Activated CD4-positive, alpha-beta T cell treated with anti-CD3 and anti-CD28 coated beads, Interleukin-2, amount 10 ng/mL, durations not matched to agents 24 days and 14 days (primary cell): ENCODE data around the gene MTA1. TPM values are rescaled to one million over a fixed set of nuclear protein-coding genes. Genes with fewer than 3 reads are reported as not detected.

Source experiments
- DNase-seq: peaks from one replicate; pipeline ENCODE4 v3.0.0; 2022
- H3K27ac Mint-ChIP-seq: one replicate; pipeline ENCODE4 v1.8.0; 2022; ENCODE audit warnings: mild to moderate bottlenecking, mixed read lengths
- H3K27me3 Mint-ChIP-seq: one replicate; pipeline ENCODE4 v1.8.0; 2022; ENCODE audit warnings: mixed read lengths
- H3K36me3 Mint-ChIP-seq: one replicate; pipeline ENCODE4 v1.8.0; 2022; ENCODE audit warnings: low read depth, mild to moderate bottlenecking, mixed read lengths
- H3K4me1 Mint-ChIP-seq: one replicate; pipeline ENCODE4 v1.8.0; 2021; ENCODE audit warnings: mixed read lengths
- H3K4me3 Mint-ChIP-seq: one replicate; pipeline ENCODE4 v1.8.0; 2022; ENCODE audit warnings: mild to moderate bottlenecking, moderate library complexity, mixed read lengths
- H3K9me3 Mint-ChIP-seq: one replicate; pipeline ENCODE4 v1.8.0; 2021; ENCODE audit warnings: mixed read lengths
- intact Hi-C: fragments of 100-400 bp; cut with micrococcal nuclease; formaldehyde crosslinking; loops from one replicate; pipeline ENCODE4 v1.15.1; 2023
- total RNA-seq: library from RNA; stranded (reverse); gene quantifications from 2 replicates; pipeline ENCODE4 v1.2.3, GENCODE V29; 2022

MTA1 gene
- total RNA-seq, 1 donor from 2014 or later, result 187 TPM

- Mint-ChIP-seq H3K4me3 (no peak overlapping the region), H3K4me1 (peaks cover 12% of the 10 kb centered on the region), H3K27ac (no peak overlapping the region), H3K36me3 (peaks cover 19% of the 10 kb centered on the region), H3K27me3 (peaks cover 29% of the 10 kb centered on the region), H3K9me3 (no peaks in the 10 kb centered on the region)
- DNase-seq, result no peak
- intact Hi-C loops, result no loop called here
These were observed 10.3 kb upstream of the MTA1 start for GRCh38 chr14:105409364-105409763.

DNA sequence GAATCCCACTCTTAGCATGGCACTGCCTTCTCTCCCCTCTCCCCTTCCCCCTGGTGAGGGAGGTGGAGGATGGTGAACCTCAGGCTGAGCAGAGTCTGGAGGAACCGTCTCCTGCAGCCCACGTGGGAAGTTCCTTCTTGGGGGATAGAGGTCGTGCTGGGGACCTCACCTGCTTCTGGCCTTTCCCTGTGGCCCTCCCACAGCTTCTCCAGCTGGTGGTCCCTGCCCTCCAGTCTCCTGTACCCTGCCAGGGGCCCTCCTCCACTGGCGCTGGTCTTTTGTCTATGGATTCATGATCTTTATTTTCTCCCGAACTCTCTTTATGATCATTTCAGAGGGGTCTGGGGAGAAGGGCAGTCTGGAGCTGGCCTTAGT is 9.0 kb upstream of the MTA1 start:
- DNase-seq, result no peak
- Mint-ChIP-seq H3K4me3 (no peak overlapping the region), H3K27ac (no peak overlapping the region), H3K36me3 (peaks cover 9% of the 10 kb centered on the region), H3K27me3 (peaks cover 29% of the 10 kb centered on the region), H3K9me3 (no peaks in the 10 kb centered on the region), H3K4me1 (peaks cover 4% of the 10 kb centered on the region)
- intact Hi-C loops, result loop anchor here (2.0 kb wide), 1 partner anchor 72 kb away; no protein-coding TSS in a partner anchor

DNA sequence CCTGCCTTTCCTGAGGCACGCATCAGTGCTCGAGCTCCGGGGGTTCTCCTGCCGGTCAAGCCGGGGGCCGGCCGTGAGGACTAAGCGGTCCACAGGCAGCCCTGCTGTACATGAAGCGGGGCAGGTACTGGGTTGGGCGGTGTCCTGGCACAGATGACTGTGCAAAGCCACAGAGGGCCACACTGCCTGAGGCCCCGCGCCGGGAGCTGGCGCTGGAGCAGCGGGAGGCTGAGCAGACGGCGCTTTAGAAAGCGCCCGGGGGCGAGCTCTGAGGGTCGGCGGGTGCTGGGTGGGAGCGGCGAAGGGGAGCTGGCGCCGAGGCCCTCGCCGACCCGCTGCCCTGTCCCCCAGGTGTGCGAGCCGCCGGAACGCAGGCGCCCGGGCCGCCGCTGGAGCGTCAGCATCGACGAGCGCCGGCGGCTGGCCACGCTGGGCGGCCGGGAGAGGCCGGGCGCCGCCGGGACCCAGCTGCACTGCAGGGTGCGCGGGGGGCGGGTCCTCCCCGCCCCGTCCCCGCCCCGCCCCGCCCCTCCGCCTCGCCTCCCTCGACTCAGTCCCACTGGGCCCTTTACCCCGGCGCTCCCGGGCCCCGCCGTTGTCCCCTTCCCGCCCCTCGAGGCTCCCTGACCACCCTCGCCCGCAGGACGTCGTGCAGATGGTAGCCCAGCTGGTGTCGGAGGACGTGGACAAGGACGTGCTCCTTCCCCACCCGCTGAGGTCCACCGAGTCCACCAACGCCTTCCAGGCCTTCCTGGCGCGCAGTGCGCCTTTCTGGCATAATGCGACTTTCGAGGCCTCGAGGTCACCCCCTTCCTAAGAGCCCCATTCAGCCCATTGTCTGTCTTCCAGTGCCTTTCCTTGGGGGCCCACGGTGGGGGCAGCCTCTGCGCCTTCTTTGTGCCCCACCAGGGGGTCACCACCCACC is 8.3 kb upstream of the MTA1 start:
- intact Hi-C loops, result loop anchor here (2.0 kb wide), 1 partner anchor 72 kb away; no protein-coding TSS in a partner anchor
- H3K4me1 Mint-ChIP-seq, result peaks cover 4% of the 10 kb centered on the region
- peaks cover 6% of the 10 kb centered on the region for H3K36me3 Mint-ChIP-seq
- H3K4me3 Mint-ChIP-seq, result peak overlapping the region; percentile 51
- H3K27me3 Mint-ChIP-seq, result peaks cover 29% of the 10 kb centered on the region
- H3K9me3 Mint-ChIP-seq, result no peaks in the 10 kb centered on the region
- DNase-seq, result peak; percentile 76
- H3K27ac Mint-ChIP-seq, result no peak overlapping the region

- peak; percentile 55 for DNase-seq
- intact Hi-C loops, result loop anchor here (2.0 kb wide), 1 partner anchor 71 kb away; no protein-coding TSS in a partner anchor
- no peaks in the 10 kb centered on the region for H3K9me3 Mint-ChIP-seq
- no peak overlapping the region for H3K4me3 Mint-ChIP-seq
- H3K4me1 Mint-ChIP-seq, result peaks cover 4% of the 10 kb centered on the region
- no peak overlapping the region for H3K27ac Mint-ChIP-seq
- peaks cover 29% of the 10 kb centered on the region for H3K27me3 Mint-ChIP-seq
- peaks cover 4% of the 10 kb centered on the region for H3K36me3 Mint-ChIP-seq
These were observed 7.4 kb upstream of the MTA1 start for GRCh38 chr14:105411985-105412770.

- intact Hi-C loops, result no loop called here
- DNase-seq, result no peak
These were observed 6.7 kb upstream of the MTA1 start for GRCh38 chr14:105412771-105413543.

DNA sequence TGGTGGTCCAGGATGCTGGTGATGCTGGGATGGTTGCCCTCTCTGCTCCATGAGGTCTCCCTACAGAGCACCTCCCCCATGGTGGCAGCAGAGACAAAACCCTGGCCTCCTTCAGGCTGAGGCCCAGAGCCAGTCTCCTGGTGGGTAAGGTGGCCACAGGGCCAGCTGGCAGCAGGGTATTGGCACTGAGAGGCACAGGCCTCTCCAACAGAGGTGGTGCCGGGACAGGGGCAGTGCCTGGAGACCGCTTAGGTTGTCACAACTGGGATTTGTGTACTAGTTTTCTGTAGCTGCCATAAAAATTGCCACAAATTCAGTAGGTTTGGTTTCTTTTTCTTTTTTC is 6.1 kb upstream of the MTA1 start:
- H3K27me3 Mint-ChIP-seq, result peaks cover 29% of the 10 kb centered on the region
- no peak overlapping the region for H3K4me3 Mint-ChIP-seq
- no peaks in the 10 kb centered on the region for H3K9me3 Mint-ChIP-seq
- peaks cover 3% of the 10 kb centered on the region for H3K36me3 Mint-ChIP-seq
- H3K27ac Mint-ChIP-seq, result no peak overlapping the region
- DNase-seq, result no peak
- intact Hi-C loops, result no loop called here
- H3K4me1 Mint-ChIP-seq, result peaks cover 6% of the 10 kb centered on the region

More at GRCh38 chr14:105412771-105413543, 6.7 kb upstream of the MTA1 start:
- Mint-ChIP-seq H3K4me1 (peaks cover 4% of the 10 kb centered on the region), H3K36me3 (peaks cover 3% of the 10 kb centered on the region), H3K4me3 (peak overlapping the region; percentile 23), H3K27me3 (peaks cover 29% of the 10 kb centered on the region), H3K9me3 (no peaks in the 10 kb centered on the region), H3K27ac (no peak overlapping the region)

DNA sequence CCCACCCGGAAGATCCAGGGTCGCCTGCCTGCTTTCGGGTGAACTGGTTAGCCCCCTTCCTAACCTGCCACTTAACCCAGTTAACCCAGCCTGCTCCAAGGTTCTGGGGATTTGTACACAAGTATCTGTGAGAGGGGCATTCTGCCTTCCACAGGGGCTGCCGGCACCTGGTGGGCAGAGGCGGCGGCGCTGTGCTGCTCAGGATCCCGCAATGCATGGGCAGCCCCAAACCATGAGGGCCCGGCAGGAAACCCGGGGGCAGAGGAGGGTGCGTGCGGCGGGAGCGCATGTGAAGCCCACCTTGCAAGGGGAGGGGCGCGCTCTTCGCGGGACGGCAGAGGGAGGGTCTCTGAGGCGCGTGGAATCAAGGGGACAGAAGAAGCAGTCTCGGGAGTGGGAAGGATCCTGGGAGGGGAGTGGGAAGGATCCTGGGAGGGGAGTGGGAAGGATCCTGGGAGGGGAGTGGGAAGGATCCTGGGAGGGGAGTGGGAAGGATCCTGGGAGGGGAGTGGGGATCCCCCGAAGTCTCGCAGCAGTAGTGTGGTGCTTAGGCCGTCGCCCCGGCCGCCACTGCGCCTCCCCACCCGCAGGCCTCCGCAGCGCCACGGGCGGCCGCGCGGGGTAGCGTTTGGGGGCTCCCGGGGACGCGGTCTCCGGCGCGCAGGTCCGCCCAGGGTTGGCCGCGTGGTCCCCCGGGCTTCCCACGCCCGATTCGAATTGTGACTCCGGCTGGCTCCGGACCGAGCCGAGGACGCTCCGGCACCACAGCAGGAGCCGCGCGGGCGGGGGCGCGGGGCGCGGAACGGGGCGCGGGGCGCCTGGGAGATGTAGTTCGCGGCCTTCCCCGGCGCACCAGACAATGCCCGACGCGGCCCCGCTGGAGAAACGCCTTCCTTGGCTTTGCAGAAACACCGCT is 4.9 kb upstream of the MTA1 start:
- peaks cover 22% of the 10 kb centered on the region for H3K27me3 Mint-ChIP-seq
- H3K4me1 Mint-ChIP-seq, result peaks cover 10% of the 10 kb centered on the region
- peak; percentile 91 for DNase-seq

DNA sequence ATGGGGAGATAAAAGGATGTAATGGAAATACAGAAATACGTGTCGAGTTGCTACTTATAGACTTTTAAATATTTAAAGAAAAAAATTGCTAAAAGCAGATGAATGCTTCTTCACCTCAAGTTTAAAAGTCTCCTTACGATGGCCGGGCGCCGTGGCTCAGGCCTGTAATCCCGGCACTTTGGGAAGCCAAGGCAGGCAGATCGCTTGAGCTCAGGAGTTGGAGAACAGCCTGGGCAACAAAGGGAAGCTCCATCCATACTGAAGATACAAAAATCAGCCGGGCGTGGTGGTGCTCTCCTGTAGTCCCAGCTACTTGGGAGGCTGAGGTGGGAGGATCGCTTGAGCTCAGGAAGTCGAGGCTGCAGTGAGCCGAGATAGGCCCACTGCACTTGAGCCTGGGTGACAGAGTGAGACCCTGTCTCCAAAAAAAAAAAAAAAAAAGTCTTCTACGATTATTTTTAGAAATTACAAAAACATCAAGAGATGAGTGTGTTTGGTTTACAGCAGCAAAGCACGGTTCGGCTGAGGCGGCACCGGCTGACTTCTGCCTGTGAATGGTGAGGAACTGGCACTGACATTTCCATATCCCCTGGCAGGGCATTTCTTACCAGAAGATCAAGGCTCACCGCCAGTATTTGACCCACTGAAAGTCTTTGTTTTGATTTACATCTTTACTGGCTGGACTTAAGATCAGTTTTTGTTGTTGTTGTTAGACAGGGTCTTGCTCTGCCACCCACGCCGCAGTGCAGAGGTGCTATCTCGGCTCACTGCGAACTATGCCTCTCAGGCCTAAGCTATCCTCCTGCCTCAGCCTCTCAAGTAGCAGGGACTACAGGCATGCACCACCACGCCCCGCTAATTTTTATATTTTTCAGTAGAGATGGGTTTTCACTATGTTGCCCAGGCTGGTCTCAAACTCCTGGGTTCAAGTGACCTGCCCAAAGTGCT is 3.9 kb upstream of the MTA1 start:
- H3K4me3 Mint-ChIP-seq, result peak overlapping the region; percentile 68
- H3K4me1 Mint-ChIP-seq, result peaks cover 11% of the 10 kb centered on the region
- H3K27me3 Mint-ChIP-seq, result peaks cover 12% of the 10 kb centered on the region
- no peak for DNase-seq
- no peaks in the 10 kb centered on the region for H3K9me3 Mint-ChIP-seq
- no peak overlapping the region for H3K27ac Mint-ChIP-seq
- peaks cover under 1% of the 10 kb centered on the region for H3K36me3 Mint-ChIP-seq
- intact Hi-C loops, result loop anchor here (1.0 to 5.0 kb wide), 4 partner anchors 11 to 428 kb away; partner anchors contain the start of genes CLBA1 and TEX22

More for the DNA sequence above, 4.9 kb upstream of the MTA1 start:
- no peaks in the 10 kb centered on the region for H3K9me3 Mint-ChIP-seq
- peaks cover 3% of the 10 kb centered on the region for H3K36me3 Mint-ChIP-seq
- H3K27ac Mint-ChIP-seq, result peak overlapping the region; percentile 48
- intact Hi-C loops, result loop anchor here (1.0 to 5.0 kb wide), 4 partner anchors 10 to 427 kb away; partner anchors contain the start of genes CLBA1 and TEX22
- H3K4me3 Mint-ChIP-seq, result peak overlapping the region; percentile 68

DNA sequence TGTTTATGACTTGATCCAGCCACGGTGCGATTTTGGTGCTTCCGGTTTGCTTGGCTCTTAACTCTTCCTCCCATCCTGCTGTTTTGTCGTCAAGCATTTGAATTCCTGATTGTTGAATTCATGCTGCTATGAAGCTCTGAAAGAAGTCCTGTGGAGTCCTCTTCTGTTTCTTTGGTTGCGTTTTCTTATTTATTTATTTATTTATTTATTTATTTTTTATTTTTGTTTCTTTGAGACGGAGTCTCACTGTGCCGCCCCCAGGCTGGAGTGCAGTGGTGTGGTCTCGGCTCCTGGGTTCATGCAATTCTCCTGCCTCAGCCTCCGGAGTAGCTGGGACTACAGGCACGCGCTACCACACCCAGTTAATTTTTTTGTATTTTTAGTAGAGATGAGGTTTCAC is 3.0 kb upstream of the MTA1 start:
- intact Hi-C loops, result loop anchor here (5.0 kb wide), 1 partner anchor 429 kb away; the partner anchor contains the start of gene CLBA1
- Mint-ChIP-seq H3K36me3 (peaks cover 5% of the 10 kb centered on the region), H3K4me1 (peaks cover 14% of the 10 kb centered on the region), H3K4me3 (peak overlapping the region; percentile 18), H3K27me3 (peaks cover 7% of the 10 kb centered on the region), H3K27ac (no peak overlapping the region), H3K9me3 (no peaks in the 10 kb centered on the region)
- no peak for DNase-seq

DNA sequence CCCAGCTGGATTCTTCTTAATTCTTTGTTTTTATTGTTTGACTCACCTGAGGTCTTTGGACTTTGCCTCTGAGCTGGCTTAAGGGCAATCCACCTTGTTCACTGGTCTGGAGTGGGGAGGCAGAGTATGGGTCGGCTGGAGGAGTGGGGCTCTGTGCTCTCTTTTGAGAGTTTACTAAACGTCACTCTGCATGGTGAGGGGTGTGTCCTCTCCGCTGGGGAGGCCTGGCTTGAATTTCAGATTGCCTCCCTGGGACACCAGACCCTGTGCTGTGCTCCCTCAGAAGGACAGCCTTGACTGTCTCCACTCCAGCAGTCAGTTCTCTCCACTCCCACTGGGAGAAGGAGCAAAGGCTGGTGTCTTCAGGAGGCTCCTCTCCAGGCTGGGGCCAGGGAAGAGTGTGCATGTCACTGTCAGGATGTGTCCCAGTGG is 1.9 kb upstream of the MTA1 start:
- no peak overlapping the region for H3K4me3 Mint-ChIP-seq
- H3K4me1 Mint-ChIP-seq, result peaks cover 24% of the 10 kb centered on the region
- intact Hi-C loops, result loop anchor here (2.0 to 5.0 kb wide), 2 partner anchors 73 to 430 kb away; partner anchors contain the start of genes CLBA1 and TEDC1
- H3K27me3 Mint-ChIP-seq, result peaks cover 5% of the 10 kb centered on the region
- H3K9me3 Mint-ChIP-seq, result no peaks in the 10 kb centered on the region
- no peak overlapping the region for H3K27ac Mint-ChIP-seq
- no peak for DNase-seq
- H3K36me3 Mint-ChIP-seq, result peaks cover 10% of the 10 kb centered on the region

GRCh38 chr14:105418269-105419194 is 1.1 kb upstream of the MTA1 start:
- intact Hi-C loops, result loop anchor here (2.0 to 5.0 kb wide), 2 partner anchors 72 to 431 kb away; partner anchors contain the start of genes CLBA1 and TEDC1
- peaks cover 12% of the 10 kb centered on the region for H3K36me3 Mint-ChIP-seq
- H3K4me1 Mint-ChIP-seq, result peaks cover 23% of the 10 kb centered on the region
- no peaks in the 10 kb centered on the region for H3K9me3 Mint-ChIP-seq
- H3K27ac Mint-ChIP-seq, result peak overlapping the region; percentile 16
- H3K27me3 Mint-ChIP-seq, result no peaks in the 10 kb centered on the region
- H3K4me3 Mint-ChIP-seq, result peak overlapping the region; percentile 72
- DNase-seq, result no peak
